ENCODE measurements around the gene WWTR1.

Gene WWTR1

GRCh38 chr3:149589332-149589731 is 68.5 kb downstream of the WWTR1 start:
- no peak for DNase-seq

- DNase-seq, result no peak
Measured at GRCh38 chr3:149588909-149589308, 68.9 kb downstream of the WWTR1 start.

- no peak for DNase-seq
Measured at GRCh38 chr3:149587383-149587782, 70.4 kb downstream of the WWTR1 start.

GRCh38 chr3:149586871-149587270 is 71.0 kb downstream of the WWTR1 start:
- no peak for DNase-seq

GRCh38 chr3:149585401-149585726 is 72.5 kb downstream of the WWTR1 start:
- no peak for DNase-seq

- no peak for DNase-seq
Measured at GRCh38 chr3:149583921-149584635, 73.7 kb downstream of the WWTR1 start.

GRCh38 chr3:149582395-149582794 is 75.4 kb downstream of the WWTR1 start:
- no peak for DNase-seq

- no peak for DNase-seq
Measured at GRCh38 chr3:149581681-149582370, 76.0 kb downstream of the WWTR1 start.

- DNase-seq, result no peak
Measured at GRCh38 chr3:149581248-149581647, 76.6 kb downstream of the WWTR1 start.

GRCh38 chr3:149579838-149580542 is 77.8 kb downstream of the WWTR1 start:
- DNase-seq, result no peak

GRCh38 chr3:149579161-149579560 is 78.7 kb downstream of the WWTR1 start:
- no peak for DNase-seq

GRCh38 chr3:149577801-149578200 is 80.0 kb downstream of the WWTR1 start:
- no peak for DNase-seq

- DNase-seq, result no peak
Measured at GRCh38 chr3:149575961-149576564, 81.8 kb downstream of the WWTR1 start.

- no peak for DNase-seq
Measured at GRCh38 chr3:149575213-149575960, 82.4 kb downstream of the WWTR1 start.

GRCh38 chr3:149572796-149573414 is 84.9 kb downstream of the WWTR1 start:
- DNase-seq, result no peak

GRCh38 chr3:149571381-149571780 is 86.4 kb downstream of the WWTR1 start:
- DNase-seq, result no peak

GRCh38 chr3:149570016-149570415 is 87.8 kb downstream of the WWTR1 start:
- no peak for DNase-seq

GRCh38 chr3:149567381-149567780 is 90.4 kb downstream of the WWTR1 start:
- DNase-seq, result no peak

- DNase-seq, result no peak
Measured at GRCh38 chr3:149566292-149566975, 91.4 kb downstream of the WWTR1 start.

GRCh38 chr3:149564079-149564478 is 93.7 kb downstream of the WWTR1 start:
- DNase-seq, result no peak

- no peak for DNase-seq
Measured at GRCh38 chr3:149563114-149563513, 94.7 kb downstream of the WWTR1 start.

GRCh38 chr3:149560617-149561016 is 97.2 kb downstream of the WWTR1 start:
- no peak for DNase-seq
